LNCAP (cell line): ENCODE results near the gene DEAF1.

ENCODE experiments used
- TF ChIP-seq, protein P1 (sequence below): fragments of 450-650 bp; IDR thresholded peaks from 2 replicates; pipeline ENCODE4 v1.5.1; 2017; ENCODE audit warnings: mild to moderate bottlenecking

Gene DEAF1

DNA sequence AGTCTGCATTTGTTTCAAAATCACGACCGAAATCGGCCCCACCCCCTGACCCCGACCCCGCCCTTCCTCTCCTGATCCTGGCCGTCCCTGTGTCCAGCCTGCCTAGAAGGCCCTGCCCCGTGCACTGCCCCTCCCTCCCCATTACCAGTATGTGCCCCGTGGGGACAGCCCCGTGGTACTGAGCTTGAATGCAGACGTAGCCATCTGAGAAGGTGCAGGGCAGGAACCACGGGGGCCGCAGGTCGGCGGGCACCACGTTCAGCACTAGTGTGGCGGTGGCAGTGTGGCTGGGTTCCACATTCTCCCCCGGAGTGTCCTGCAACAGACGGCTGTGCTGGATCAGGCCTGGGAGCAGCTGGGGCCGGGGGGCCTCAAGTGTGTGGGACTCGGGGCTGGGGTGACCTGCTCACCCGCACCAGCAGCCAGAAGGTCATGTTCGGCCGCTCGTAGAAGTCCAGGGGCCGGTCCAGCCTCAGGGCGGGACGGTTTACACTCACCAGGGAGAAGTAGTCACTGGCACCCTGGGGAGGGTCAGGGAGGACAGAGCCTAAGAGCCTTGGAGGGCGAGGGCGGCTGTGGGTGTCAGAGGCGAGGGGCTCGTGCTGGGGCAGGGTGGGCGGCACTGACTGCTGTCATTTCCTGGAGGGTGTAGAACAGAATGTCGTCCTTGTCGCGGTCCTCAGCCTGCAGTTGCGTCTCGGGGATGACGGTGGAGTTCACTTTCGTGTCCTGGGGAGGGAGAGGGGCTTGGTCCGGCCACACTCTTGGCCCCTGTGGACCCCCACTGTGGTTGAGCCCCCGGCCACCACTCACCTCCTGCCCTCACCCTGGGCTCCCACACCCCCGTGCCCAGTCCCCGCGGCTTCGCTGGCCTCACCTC is 73.8 kb downstream of the DEAF1 start:
- TF ChIP-seq, protein P1, sequence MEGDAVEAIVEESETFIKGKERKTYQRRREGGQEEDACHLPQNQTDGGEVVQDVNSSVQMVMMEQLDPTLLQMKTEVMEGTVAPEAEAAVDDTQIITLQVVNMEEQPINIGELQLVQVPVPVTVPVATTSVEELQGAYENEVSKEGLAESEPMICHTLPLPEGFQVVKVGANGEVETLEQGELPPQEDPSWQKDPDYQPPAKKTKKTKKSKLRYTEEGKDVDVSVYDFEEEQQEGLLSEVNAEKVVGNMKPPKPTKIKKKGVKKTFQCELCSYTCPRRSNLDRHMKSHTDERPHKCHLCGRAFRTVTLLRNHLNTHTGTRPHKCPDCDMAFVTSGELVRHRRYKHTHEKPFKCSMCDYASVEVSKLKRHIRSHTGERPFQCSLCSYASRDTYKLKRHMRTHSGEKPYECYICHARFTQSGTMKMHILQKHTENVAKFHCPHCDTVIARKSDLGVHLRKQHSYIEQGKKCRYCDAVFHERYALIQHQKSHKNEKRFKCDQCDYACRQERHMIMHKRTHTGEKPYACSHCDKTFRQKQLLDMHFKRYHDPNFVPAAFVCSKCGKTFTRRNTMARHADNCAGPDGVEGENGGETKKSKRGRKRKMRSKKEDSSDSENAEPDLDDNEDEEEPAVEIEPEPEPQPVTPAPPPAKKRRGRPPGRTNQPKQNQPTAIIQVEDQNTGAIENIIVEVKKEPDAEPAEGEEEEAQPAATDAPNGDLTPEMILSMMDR, result no peak

DNA sequence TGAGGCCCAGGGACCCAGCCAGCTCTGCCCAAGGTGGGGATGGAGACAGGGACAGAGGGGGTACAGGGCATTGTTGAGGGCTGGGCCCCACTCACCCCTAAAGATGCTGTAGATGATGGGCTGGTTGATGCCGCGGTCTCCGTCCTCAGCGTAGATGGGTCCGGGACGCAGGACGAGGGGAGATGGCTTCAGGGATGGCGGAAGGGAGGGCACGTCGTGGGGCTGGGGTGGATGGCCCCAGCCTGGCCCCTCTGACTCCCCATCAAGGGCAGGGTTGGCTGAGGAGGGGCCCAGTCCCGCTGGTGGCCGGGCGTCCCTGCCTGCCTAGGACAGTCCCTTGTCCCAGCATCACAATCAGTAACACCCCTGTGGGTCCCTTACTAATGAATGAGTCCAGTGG is 74.8 kb downstream of the DEAF1 start:
- TF ChIP-seq, protein P1, result no peak

DNA sequence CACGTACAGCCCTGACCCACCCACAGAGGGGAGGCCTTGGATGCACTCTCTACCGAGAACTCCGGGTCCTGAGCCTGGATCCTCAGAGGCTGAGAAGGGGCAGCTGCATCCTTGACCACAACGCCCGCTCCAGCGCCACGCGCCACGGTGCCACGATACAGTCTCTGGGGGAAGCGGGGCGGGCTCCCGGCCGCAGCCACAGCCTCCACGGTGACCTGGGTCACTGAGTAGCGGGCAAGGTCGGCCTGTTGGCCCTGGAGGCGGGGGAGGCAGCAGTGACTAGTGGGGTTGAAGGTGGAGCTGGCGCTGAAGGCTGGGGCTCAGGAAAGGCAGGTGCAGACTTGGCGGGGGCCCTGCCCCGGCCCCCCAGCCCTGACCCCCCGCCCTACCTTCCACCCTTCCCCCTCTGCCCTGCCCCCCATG is 75.4 kb downstream of the DEAF1 start:
- TF ChIP-seq, protein P1, result no peak

- TF ChIP-seq, protein P1, result no peak
Observed at GRCh38 chr11:618856-619627, 76.0 kb downstream of the DEAF1 start.

DNA sequence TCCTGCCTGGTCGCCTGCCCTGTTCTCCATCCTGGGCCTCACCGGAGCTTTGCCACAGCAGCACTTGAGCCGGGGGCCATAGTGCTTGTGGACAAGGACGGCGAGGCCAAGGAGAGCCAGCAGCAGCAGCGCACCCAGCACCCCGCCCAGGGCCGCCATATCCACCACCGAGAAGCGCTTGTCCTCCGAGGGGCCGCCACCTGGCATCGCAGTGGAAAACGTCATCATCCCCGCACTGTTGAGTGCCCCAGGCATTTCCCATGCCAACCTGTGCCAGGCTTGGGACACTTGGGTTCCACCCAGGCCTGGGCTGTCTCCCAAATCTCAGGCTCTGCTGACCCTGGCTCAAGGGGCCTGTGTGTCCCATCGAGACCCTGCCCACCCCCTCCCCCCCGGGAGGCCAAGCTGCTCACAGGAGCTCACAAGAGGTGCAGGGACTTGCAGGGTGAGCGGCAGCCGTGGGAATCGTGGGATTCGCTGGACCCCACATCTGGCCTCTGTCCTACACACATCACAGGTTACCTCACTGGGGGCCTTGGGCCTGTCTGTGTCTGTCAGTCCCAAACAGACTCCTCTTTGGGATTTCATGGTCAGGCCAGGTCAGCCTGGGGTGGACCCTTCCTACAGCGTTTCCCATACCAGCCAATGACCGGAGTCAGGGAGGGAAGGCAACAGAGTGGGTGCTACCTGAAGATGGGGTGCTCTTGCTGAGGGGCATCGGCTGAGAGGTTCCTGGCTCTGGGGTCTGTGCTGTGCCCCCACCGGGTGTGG is 76.9 kb downstream of the DEAF1 start:
- TF ChIP-seq, protein P1, result no peak

GRCh38 chr11:617199-617911 is 77.7 kb downstream of the DEAF1 start:
- TF ChIP-seq, protein P1, result no peak
